ENCODE measurements around the gene SPDYC. TPM values are rescaled to one million over a fixed set of nuclear protein-coding genes. Genes with fewer than 3 reads are reported as not detected.

SPDYC gene
- total and polyA plus RNA-seq, 2 experiments from 2014 or later: 0.27 TPM; not detected in 1

GRCh38 chr11:65204143-65204542 is 34.1 kb downstream of the SPDYC start (continued):
- no peak for TF ChIP-seq REST (IDR thresholded peaks at IDR 0.05; ENCODE audit: unreplicated experiment)

GRCh38 chr11:65204646-65205601 is 34.9 kb downstream of the SPDYC start:
- Histone ChIP-seq H2AFZ (no peak overlapping the region), H3K27me3 (ENCODE audit: insufficient read depth) (no peaks in the 10 kb centered on the region), H4K20me1 (replicated peaks; ENCODE audit: insufficient read depth) (peaks cover 4% of the 10 kb centered on the region; the same call in 1 of the 2 replicates), H3K9me2 (ENCODE audit: insufficient read depth) (no peaks in the 10 kb centered on the region), H3F3A (replicated peaks; ENCODE audit: low read depth) (peaks cover 10% of the 10 kb centered on the region), H3K4me2 (peak overlapping the region; percentile 57; the same call in 1 of the 2 replicates), H3K79me2 (replicated peaks; ENCODE audit: insufficient read depth) (no peaks in the 10 kb centered on the region), H3K4me3 (peak overlapping the region; percentile 44; the same call in 1 of the 2 replicates), H3K27ac (ENCODE audit: low read depth) (peak overlapping the region; percentile 59), H3K36me3 (ENCODE audit: insufficient read depth) (peaks cover 17% of the 10 kb centered on the region), H3K4me1 (ENCODE audit: insufficient read depth) (peaks cover 6% of the 10 kb centered on the region; the same call in 1 of the 2 replicates)
- Mint-ChIP-seq H3K27ac (peak overlapping the region; percentile 95), H3K27me3 (ENCODE audit: insufficient read depth, low read depth, poor library complexity) (peaks cover 6% of the 10 kb centered on the region), H3K4me1 (peaks cover 20% of the 10 kb centered on the region), H3K4me3 (peak overlapping the region; percentile 65), H3K36me3 (ENCODE audit: low read depth) (peaks cover 58% of the 10 kb centered on the region), H3K9me3 (no peaks in the 10 kb centered on the region)
- DNase-seq (ENCODE audit: low spot score): peak; percentile 88
- peak; percentile 92 for ATAC-seq
- TF ChIP-seq EZH2phosphoT487 (IDR thresholded peaks at IDR 0.05; ENCODE audit: unreplicated experiment): no peak
- TF ChIP-seq JUNB (IDR thresholded peaks at IDR 0.05; ENCODE audit: unreplicated experiment): no peak
- TF ChIP-seq ZNF331 (CRISPR knock-in tag; IDR thresholded peaks at IDR 0.05; ENCODE audit: low read depth): no peak
- TF ChIP-seq NANOG (IDR thresholded peaks at IDR 0.05; ENCODE audit: borderline replicate concordance): no peak
- TF ChIP-seq STAT1 (IDR thresholded peaks at IDR 0.05; ENCODE audit: unreplicated experiment): no peak
- TF ChIP-seq ETS1 (IDR thresholded peaks at IDR 0.05): no peak
- peak; percentile 34; the same call in 1 of the 2 replicates for TF ChIP-seq CREB1 (CRISPR knock-in tag; IDR thresholded peaks at IDR 0.05; ENCODE audit: low read depth)
- peak; percentile 93 to 96 for TF ChIP-seq CTCF (conservative IDR thresholded peaks at IDR 0.05; ENCODE audit: low read depth in 2 of 2)
- no peak for TF ChIP-seq ZNF462 (CRISPR knock-in tag; IDR thresholded peaks at IDR 0.05)
